ENCODE results near the gene GZMH.
"Not testable (repeated sequence)": the region's sequence is repeated elsewhere in the genome, so short reads cannot be mapped to it uniquely, and the experiment has no call there.

Gene GZMH

GRCh38 chr14:24595073-24595808 is 14.2 kb downstream of the GZMH start:
- DNase-seq (ENCODE audit: low read depth in 2 of 3, low spot score in 1 of 3): no peak

GRCh38 chr14:24591004-24591403 is 18.5 kb downstream of the GZMH start:
- DNase-seq (ENCODE audit: low read depth in 2 of 3, low spot score in 1 of 3): not testable (repeated sequence)

- DNase-seq (ENCODE audit: low read depth in 2 of 3, low spot score in 1 of 3): not testable (repeated sequence)
Observed at GRCh38 chr14:24584402-24584801, 25.1 kb downstream of the GZMH start.

GRCh38 chr14:24578558-24578957 is 30.9 kb downstream of the GZMH start:
- DNase-seq (ENCODE audit: low read depth in 2 of 3, low spot score in 1 of 3): no peak

- no peak for DNase-seq (ENCODE audit: low read depth in 2 of 3, low spot score in 1 of 3)
Observed at GRCh38 chr14:24576771-24577170, 32.7 kb downstream of the GZMH start.

GRCh38 chr14:24576182-24576581 is 33.3 kb downstream of the GZMH start, which contains the start of gene CTSG:
Gene CTSG (minus strand): TSS chr14:24576250. CDS start chr14:24576223, 27 bp downstream.
- DNase-seq (ENCODE audit: low read depth in 2 of 3, low spot score in 1 of 3): no peak

- DNase-seq (ENCODE audit: low read depth in 2 of 3, low spot score in 1 of 3): no peak
Observed at GRCh38 chr14:24574206-24574774, 35.2 kb downstream of the GZMH start.

- no peak for DNase-seq (ENCODE audit: low read depth in 2 of 3, low spot score in 1 of 3)
Observed at GRCh38 chr14:24566318-24566717, 43.2 kb downstream of the GZMH start.

- no peak for DNase-seq (ENCODE audit: low read depth in 2 of 3, low spot score in 1 of 3)
Observed at GRCh38 chr14:24565766-24566165, 43.7 kb downstream of the GZMH start.

GRCh38 chr14:24563505-24563904 is 46.0 kb downstream of the GZMH start:
- DNase-seq (ENCODE audit: low read depth in 2 of 3, low spot score in 1 of 3): no peak

- DNase-seq (ENCODE audit: low read depth in 2 of 3, low spot score in 1 of 3): no peak
Observed at GRCh38 chr14:24556756-24557155, 52.7 kb downstream of the GZMH start.
